OCI-LY7 (cell line): ENCODE measurements around the gene SYNRG. TPM values are rescaled to one million over a fixed set of nuclear protein-coding genes. Genes with fewer than 3 reads are reported as not detected.

Source experiments
- BruUV-seq: library from RNA; stranded (reverse); fragments of 400-500 nt; replicated peaks from 2 replicates; lab custom pipeline; 2021; lab: Mats Ljungman, UMichigan
- CTCF ChIA-PET: fragments of 300-600 bp; sonication (Branson Sonifier 250); formaldehyde crosslinking; loops from one replicate; lab custom pipeline; 2022; ENCODE audit warnings: antibody characterized with exemption; ENCODE audit not compliant: unreplicated experiment; lab: Charles Lee
- POLR2A ChIA-PET: fragments of 300-600 bp; sonication (Branson Sonifier 250); formaldehyde crosslinking; loops from one replicate; lab custom pipeline; 2022; ENCODE audit warnings: antibody characterized with exemption; lab: Charles Lee
- DNase-seq: peaks from one replicate; pipeline ENCODE4 v3.0.0-alpha.2; 2015; ENCODE audit warnings: low spot score
- H2AFZ ChIP-seq: fragments of 200-600 bp; sonication (generic), shearing (Covaris generic); 2 replicates; pipeline ENCODE4 v1.6.1; 2014; ENCODE audit warnings: mild to moderate bottlenecking, antibody characterized with exemption, low read length, moderate library complexity
- H3K27ac ChIP-seq: fragments of 200-600 bp; sonication (generic); 2 replicates; pipeline ENCODE4 v1.5.1; 2014; ENCODE audit warnings: mixed run types, low read depth, mild to moderate bottlenecking, moderate library complexity, low read length, inconsistent platforms; ENCODE audit not compliant: poor library complexity, severe bottlenecking
- H3K36me3 ChIP-seq: fragments of 200-600 bp; sonication (generic); 2 replicates; pipeline ENCODE4 v1.6.1; 2014; ENCODE audit warnings: mild to moderate bottlenecking, antibody characterized with exemption, low read length, moderate library complexity, mixed read lengths; ENCODE audit not compliant: insufficient read depth
- H3K4me1 ChIP-seq: fragments of 200-600 bp; sonication (generic); 2 replicates; pipeline ENCODE4 v1.5.1; 2014; ENCODE audit warnings: mild to moderate bottlenecking, low read length; ENCODE audit not compliant: insufficient read depth, poor library complexity, severe bottlenecking
- H3K4me2 ChIP-seq: fragments of 200-600 bp; sonication (generic); 2 replicates; pipeline ENCODE4 v1.6.1; 2014; ENCODE audit warnings: mild to moderate bottlenecking, low read length
- H3K4me3 ChIP-seq: fragments of 200-600 bp; sonication (generic); 2 replicates; pipeline ENCODE4 v1.5.1; 2014; ENCODE audit warnings: mild to moderate bottlenecking, low read depth, low read length; ENCODE audit not compliant: poor library complexity, severe bottlenecking
- H3K79me2 ChIP-seq: fragments of 200-600 bp; sonication (generic); 2 replicates; pipeline ENCODE4 v1.6.1; 2016; ENCODE audit warnings: low read depth, mild to moderate bottlenecking, low read length, moderate library complexity, mixed read lengths; ENCODE audit not compliant: insufficient read depth
- H3K9me2 ChIP-seq: fragments of 200-600 bp; sonication (generic); 2 replicates; pipeline ENCODE4 v1.6.1; 2016; ENCODE audit warnings: mild to moderate bottlenecking, low read length, mixed read lengths; ENCODE audit not compliant: insufficient read depth
- H3K9me3 ChIP-seq: fragments of 200-600 bp; sonication (generic); 2 replicates; pipeline ENCODE4 v1.6.1; 2014; ENCODE audit warnings: mild to moderate bottlenecking, mixed run types, low read length, mixed read lengths
- H4K20me1 ChIP-seq: fragments of 200-600 bp; sonication (generic); 2 replicates; pipeline ENCODE4 v1.6.1; 2014; ENCODE audit warnings: mild to moderate bottlenecking, antibody characterized with exemption, low read length, moderate library complexity, mixed read lengths; ENCODE audit not compliant: insufficient read depth
- EZH2phosphoT487 ChIP-seq: fragments of 200-600 bp; sonication (generic); IDR thresholded peaks from 2 replicates; pipeline ENCODE4 v1.6.1; 2018; ENCODE audit warnings: low read depth, borderline replicate concordance, mild to moderate bottlenecking, mixed run types, antibody characterized with exemption, low read length, moderate library complexity, mixed read lengths
- intact Hi-C: fragments of 100-400 bp; cut with micrococcal nuclease; formaldehyde crosslinking; loops from one replicate; pipeline ENCODE4 v1.10.0; 2022; ENCODE audit not compliant: unreplicated experiment
- total RNA-seq, 2 experiments: library from RNA; depleted of rRNA in 1 of 2; stranded (reverse); fragments of >200 nt in 1 of 2; shearing (Covaris generic) in 1 of 2; gene quantifications; 2 replicates each; pipeline ENCODE4 v1.2.3, GENCODE V29; 2014 to 2022
- TF ChIP-seq, protein P1 (sequence below): fragments of 200-600 bp; sonication (generic); conservative IDR thresholded peaks from 2 replicates; pipeline ENCODE4 v1.5.1; 2014; ENCODE audit warnings: mild to moderate bottlenecking, antibody characterized with exemption, low read length, moderate library complexity, mixed read lengths

The SYNRG gene
- total RNA-seq, 2 experiments from 2014 or later: 39.6 to 132 TPM

DNA sequence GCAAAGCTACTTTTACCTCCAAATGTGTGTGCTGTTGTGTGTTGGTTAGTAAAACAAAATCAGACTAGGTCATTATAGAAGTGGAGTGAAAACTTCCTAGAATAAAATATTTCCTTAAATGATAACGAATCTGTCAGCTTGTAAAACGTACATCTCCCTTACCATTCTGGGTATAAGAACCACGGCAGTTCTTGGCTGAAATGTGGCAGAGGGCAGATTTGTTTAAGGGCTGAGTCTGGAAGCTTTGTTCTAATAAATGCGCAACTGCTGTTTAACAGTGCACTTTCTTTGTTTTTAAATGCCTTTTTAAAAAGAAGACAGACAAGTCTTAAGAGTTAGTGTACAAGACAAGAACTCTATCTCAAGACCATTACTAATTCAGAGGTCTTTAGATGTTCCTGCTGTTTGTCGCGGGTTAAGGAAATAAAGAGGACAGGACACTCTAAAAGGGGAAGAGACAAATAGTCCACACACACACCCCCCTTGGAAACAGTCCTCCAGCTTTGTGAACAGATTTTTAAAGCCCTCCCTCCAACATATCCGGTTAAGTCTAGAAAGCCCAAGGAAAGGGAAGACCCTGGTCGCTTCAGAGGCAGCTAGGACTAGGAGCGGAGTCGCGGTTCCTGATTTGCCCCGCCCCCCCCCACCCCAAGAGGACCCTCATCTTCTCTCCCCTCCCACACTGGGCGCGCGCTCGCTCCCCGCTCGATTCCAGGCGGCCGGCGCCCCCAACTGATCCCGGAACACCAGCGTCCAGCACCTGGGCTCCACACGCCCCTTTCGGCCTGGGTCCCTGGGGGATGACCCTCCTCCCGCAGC lies 658 bp downstream of the SYNRG start:
- H3K4me2 ChIP-seq: peak overlapping the region; percentile 81
- ChIA-PET POLR2A (interaction anchor here (0.6 to 1.9 kb wide), 4 partner anchors 9 to 1292 kb away, joined by 4 to 7 read pairs (median 5); no protein-coding TSS in a partner anchor), CTCF (interaction anchor here (0.6 to 1.3 kb wide), 2 partner anchors 9 to 47 kb away, joined by 3 to 4 read pairs; no protein-coding TSS in a partner anchor)
- TSS peak; percentile 52 for BruUV-seq
- H3K27ac ChIP-seq: peak overlapping the region; percentile 97
- peaks cover 13% of the 10 kb centered on the region; the same call in 1 of the 2 replicates for H4K20me1 ChIP-seq
- H3K4me3 ChIP-seq: peak overlapping the region; percentile 99
- peaks cover 43% of the 10 kb centered on the region for H3K36me3 ChIP-seq
- peaks cover 50% of the 10 kb centered on the region for H3K79me2 ChIP-seq
- no peak overlapping the region; the same call in 1 of the 2 replicates for H2AFZ ChIP-seq
- intact Hi-C loops: loop anchor here (1.0 to 10.0 kb wide), 5 partner anchors 81 to 1004 kb away; partner anchors contain the start of genes DUSP14 and MRM1
- peaks cover 5% of the 10 kb centered on the region; the same call in 1 of the 2 replicates for H3K9me3 ChIP-seq
- no peaks in the 10 kb centered on the region for H3K9me2 ChIP-seq
- peak; percentile 53 for DNase-seq
- H3K4me1 ChIP-seq: peaks cover 42% of the 10 kb centered on the region
- no peak for TF ChIP-seq EZH2phosphoT487
- TF ChIP-seq, protein P1, sequence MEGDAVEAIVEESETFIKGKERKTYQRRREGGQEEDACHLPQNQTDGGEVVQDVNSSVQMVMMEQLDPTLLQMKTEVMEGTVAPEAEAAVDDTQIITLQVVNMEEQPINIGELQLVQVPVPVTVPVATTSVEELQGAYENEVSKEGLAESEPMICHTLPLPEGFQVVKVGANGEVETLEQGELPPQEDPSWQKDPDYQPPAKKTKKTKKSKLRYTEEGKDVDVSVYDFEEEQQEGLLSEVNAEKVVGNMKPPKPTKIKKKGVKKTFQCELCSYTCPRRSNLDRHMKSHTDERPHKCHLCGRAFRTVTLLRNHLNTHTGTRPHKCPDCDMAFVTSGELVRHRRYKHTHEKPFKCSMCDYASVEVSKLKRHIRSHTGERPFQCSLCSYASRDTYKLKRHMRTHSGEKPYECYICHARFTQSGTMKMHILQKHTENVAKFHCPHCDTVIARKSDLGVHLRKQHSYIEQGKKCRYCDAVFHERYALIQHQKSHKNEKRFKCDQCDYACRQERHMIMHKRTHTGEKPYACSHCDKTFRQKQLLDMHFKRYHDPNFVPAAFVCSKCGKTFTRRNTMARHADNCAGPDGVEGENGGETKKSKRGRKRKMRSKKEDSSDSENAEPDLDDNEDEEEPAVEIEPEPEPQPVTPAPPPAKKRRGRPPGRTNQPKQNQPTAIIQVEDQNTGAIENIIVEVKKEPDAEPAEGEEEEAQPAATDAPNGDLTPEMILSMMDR: no peak

DNA sequence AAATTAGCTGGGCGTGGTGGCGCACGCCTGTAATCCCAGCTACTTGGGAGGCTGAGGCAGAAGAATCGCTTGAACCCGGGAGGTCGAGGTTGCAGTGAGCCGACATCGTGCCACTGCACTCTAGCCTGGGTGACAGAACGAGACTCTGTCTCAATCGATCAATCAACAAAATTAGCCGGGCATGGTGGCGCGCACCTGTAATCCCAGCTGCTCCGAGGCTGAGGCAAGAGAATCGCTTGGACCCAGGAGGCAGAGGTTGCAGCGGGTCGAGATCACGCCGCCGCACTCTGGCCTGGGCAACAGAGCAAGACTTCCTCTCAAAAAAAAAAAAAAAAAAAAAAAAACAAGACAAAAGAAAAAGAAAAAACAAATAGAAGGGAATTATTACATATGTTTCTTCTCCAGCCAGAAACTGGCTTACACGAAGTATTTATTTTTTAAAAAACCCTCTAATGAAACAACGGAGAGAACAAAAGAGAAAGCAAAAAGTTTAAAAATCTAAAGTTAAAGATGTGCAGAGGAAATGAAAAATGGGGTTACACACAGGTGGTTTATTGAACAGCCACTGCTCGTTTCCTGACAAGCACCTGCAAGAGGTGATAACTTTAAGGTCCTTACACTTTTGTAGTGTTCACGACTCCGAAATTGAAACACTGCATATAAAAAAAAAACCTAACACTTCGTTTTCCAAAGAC lies 1.4 kb downstream of the SYNRG start:
- ChIA-PET CTCF (no interaction called here), POLR2A (interaction anchor here (0.6 to 1.9 kb wide), 2 partner anchors 10 to 1292 kb away, joined by 4 to 7 read pairs; no protein-coding TSS in a partner anchor)
- Histone ChIP-seq H3K79me2 (peaks cover 58% of the 10 kb centered on the region), H4K20me1 (peaks cover 13% of the 10 kb centered on the region; the same call in 1 of the 2 replicates), H3K4me2 (peak overlapping the region; percentile 81), H2AFZ (no peak overlapping the region), H3K9me2 (no peaks in the 10 kb centered on the region), H3K36me3 (peaks cover 43% of the 10 kb centered on the region), H3K9me3 (peaks cover 5% of the 10 kb centered on the region; the same call in 1 of the 2 replicates), H3K27ac (peak overlapping the region; percentile 97), H3K4me1 (peaks cover 46% of the 10 kb centered on the region), H3K4me3 (peak overlapping the region; percentile 99)
- intact Hi-C loops: loop anchor here (5.0 to 10.0 kb wide), 3 partner anchors 210 to 1003 kb away; partner anchors contain the start of gene MRM1
- no TSS peak for BruUV-seq
- DNase-seq: peak; percentile 88
- TF ChIP-seq, protein P1: no peak
